ENCODE measurements around the gene EME1. TPM values are rescaled to one million over a fixed set of nuclear protein-coding genes. Genes with fewer than 3 reads are reported as not detected.

The EME1 gene
- polyA plus RNA-seq, 1 of the 3 experiments (the other 2 are of a cell fraction) = 16.9 TPM

GRCh38 chr17:50367401-50367800 is 5.6 kb upstream of the EME1 start:
- peaks cover 10% of the 10 kb centered on the region for H3F3A ChIP-seq (replicated peaks; ENCODE audit: insufficient read depth)
- no peak for DNase-seq
- no peak overlapping the region for H3K4me3 ChIP-seq (ENCODE audit: low read depth in 2 of 2, low read length in 1 of 2)
- H3K27ac ChIP-seq (ENCODE audit: low read depth in 2 of 2, low read length in 1 of 2) = no peak overlapping the region
- WGBS (ENCODE audit: low lambda C conversion rate) = 46% methylated on average over 1 of the region's 1 CpG
- TF ChIP-seq ELF1 (IDR thresholded peaks at IDR 0.05) = no peak
- TF ChIP-seq CHD2 (IDR thresholded peaks at IDR 0.05; ENCODE audit: low read length, partially characterized antibody) = no peak
- TF ChIP-seq FOXM1 (IDR thresholded peaks at IDR 0.05; ENCODE audit: low read depth) = no peak
- no peak for TF ChIP-seq MXI1 (IDR thresholded peaks at IDR 0.05; ENCODE audit: low read depth, low read length)
- no peak for TF ChIP-seq FOSL2 (IDR thresholded peaks at IDR 0.05; ENCODE audit: borderline replicate concordance, low read depth)
- TF ChIP-seq, protein P1, sequence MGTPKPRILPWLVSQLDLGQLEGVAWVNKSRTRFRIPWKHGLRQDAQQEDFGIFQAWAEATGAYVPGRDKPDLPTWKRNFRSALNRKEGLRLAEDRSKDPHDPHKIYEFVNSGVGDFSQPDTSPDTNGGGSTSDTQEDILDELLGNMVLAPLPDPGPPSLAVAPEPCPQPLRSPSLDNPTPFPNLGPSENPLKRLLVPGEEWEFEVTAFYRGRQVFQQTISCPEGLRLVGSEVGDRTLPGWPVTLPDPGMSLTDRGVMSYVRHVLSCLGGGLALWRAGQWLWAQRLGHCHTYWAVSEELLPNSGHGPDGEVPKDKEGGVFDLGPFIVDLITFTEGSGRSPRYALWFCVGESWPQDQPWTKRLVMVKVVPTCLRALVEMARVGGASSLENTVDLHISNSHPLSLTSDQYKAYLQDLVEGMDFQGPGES (IDR thresholded peaks at IDR 0.05; ENCODE audit: low read depth, low read length) = no peak
- TF ChIP-seq SIN3A (IDR thresholded peaks at IDR 0.05; ENCODE audit: borderline replicate concordance, low read depth, low read length) = no peak
- no peak for TF ChIP-seq MAX (IDR thresholded peaks at IDR 0.05; ENCODE audit: low read depth)
- no peak for TF ChIP-seq NFIC (IDR thresholded peaks at IDR 0.05; ENCODE audit: borderline replicate concordance)
- no peak for TF ChIP-seq CTCF (IDR thresholded peaks at IDR 0.05)
- TF ChIP-seq, protein P2, sequence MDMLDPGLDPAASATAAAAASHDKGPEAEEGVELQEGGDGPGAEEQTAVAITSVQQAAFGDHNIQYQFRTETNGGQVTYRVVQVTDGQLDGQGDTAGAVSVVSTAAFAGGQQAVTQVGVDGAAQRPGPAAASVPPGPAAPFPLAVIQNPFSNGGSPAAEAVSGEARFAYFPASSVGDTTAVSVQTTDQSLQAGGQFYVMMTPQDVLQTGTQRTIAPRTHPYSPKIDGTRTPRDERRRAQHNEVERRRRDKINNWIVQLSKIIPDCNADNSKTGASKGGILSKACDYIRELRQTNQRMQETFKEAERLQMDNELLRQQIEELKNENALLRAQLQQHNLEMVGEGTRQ (IDR thresholded peaks at IDR 0.05; ENCODE audit: borderline replicate concordance, low read depth, low read length) = no peak
- no peak for TF ChIP-seq SMC3 (IDR thresholded peaks at IDR 0.05; ENCODE audit: low read depth, low read length)
- TF ChIP-seq YY1 (IDR thresholded peaks at IDR 0.05; ENCODE audit: low read depth) = no peak
- H3K9me3 ChIP-seq = no peaks in the 10 kb centered on the region
- H3K9me2 ChIP-seq = no peaks in the 10 kb centered on the region
- no peak overlapping the region for H3K9ac ChIP-seq
- H3K4me1 ChIP-seq (ENCODE audit: control insufficient read depth in 1 of 2, insufficient read depth in 2 of 2, low read depth in 1 of 2, low read length in 1 of 2) = peaks cover 9 to 33% of the 10 kb centered on the region in 2 experiments; a peak in 3 of 4 replicates
- H4K20me1 ChIP-seq (ENCODE audit: insufficient read depth) = no peaks in the 10 kb centered on the region
- H3K79me2 ChIP-seq (ENCODE audit: insufficient read depth) = peaks cover 25% of the 10 kb centered on the region
- ChIA-PET CTCF (interaction anchor here (0.8 to 3.4 kb wide), 5 partner anchors 13 to 280 kb away, joined by 3 to 22 read pairs (median 4); partner anchors contain the start of gene LRRC59), POLR2A (no interaction called here)
- no peaks in the 10 kb centered on the region for H3K27me3 ChIP-seq (ENCODE audit: insufficient read depth)
- H3K36me3 ChIP-seq (replicated peaks in 1 of 2; ENCODE audit: control insufficient read depth in 1 of 2, insufficient read depth in 2 of 2, low read length in 1 of 2) = peaks cover 42 to 56% of the 10 kb centered on the region in 2 experiments
- no peak overlapping the region for H3K4me2 ChIP-seq
- no peak overlapping the region for H2AFZ ChIP-seq (ENCODE audit: low read depth)

- DNase-seq = no peak
- H3K27me3 ChIP-seq (ENCODE audit: insufficient read depth) = no peaks in the 10 kb centered on the region
- ChIA-PET POLR2A (interaction anchor here (1.3 kb wide), 1 partner anchor 11 kb away, joined by 3 read pairs; no protein-coding TSS in a partner anchor), CTCF (interaction anchor here (0.6 to 8.1 kb wide), 5 partner anchors 8 to 200 kb away, joined by 3 to 51 read pairs (median 14); partner anchors contain the start of gene LRRC59)
- H3K4me2 ChIP-seq = no peak overlapping the region
- whole genome bisulfite sequencing (ENCODE audit: low lambda C conversion rate) = 90% methylated on average over 5 of the region's 5 CpGs
- H3K9me3 ChIP-seq = no peaks in the 10 kb centered on the region
- H4K20me1 ChIP-seq (ENCODE audit: insufficient read depth) = no peaks in the 10 kb centered on the region
- H3K79me2 ChIP-seq (ENCODE audit: insufficient read depth) = peaks cover 38% of the 10 kb centered on the region
- TF ChIP-seq TAF1 (IDR thresholded peaks at IDR 0.05; ENCODE audit: borderline replicate concordance, low read depth, low read length) (no peak), SIN3A (IDR thresholded peaks at IDR 0.05; ENCODE audit: borderline replicate concordance, low read depth, low read length) (no peak), MXI1 (IDR thresholded peaks at IDR 0.05; ENCODE audit: low read depth, low read length) (no peak)
- no peak overlapping the region for H3K9ac ChIP-seq
- H2AFZ ChIP-seq (ENCODE audit: low read depth) = no peak overlapping the region
- no peaks in the 10 kb centered on the region for H3F3A ChIP-seq (replicated peaks; ENCODE audit: insufficient read depth)
- no peak overlapping the region for H3K27ac ChIP-seq (ENCODE audit: low read depth in 2 of 2, low read length in 1 of 2)
- H3K4me1 ChIP-seq (ENCODE audit: control insufficient read depth in 1 of 2, insufficient read depth in 2 of 2, low read depth in 1 of 2, low read length in 1 of 2) = peaks cover 0 to 15% of the 10 kb centered on the region in 2 experiments; a peak in 2 of 4 replicates
- H3K9me2 ChIP-seq = no peaks in the 10 kb centered on the region
- no peak overlapping the region for H3K4me3 ChIP-seq (ENCODE audit: low read depth in 2 of 2, low read length in 1 of 2)
- H3K36me3 ChIP-seq (replicated peaks in 1 of 2; ENCODE audit: control insufficient read depth in 1 of 2, insufficient read depth in 2 of 2, low read length in 1 of 2) = peaks cover 42 to 56% of the 10 kb centered on the region in 2 experiments
Measured at GRCh38 chr17:50370052-50370451, 3.0 kb upstream of the EME1 start.
